SK-N-MC (cell line): ENCODE data around the gene HRG.

Source experiments
- DNase-seq: peaks from one replicate; pipeline ENCODE4 v3.0.0-alpha.2; 2011; ENCODE audit warnings: low read depth, low spot score
- H3K27ac ChIP-seq: fragments of 200-600 bp; sonication (generic); 2 replicates; pipeline ENCODE4 v1.5.1; 2016; ENCODE audit warnings: mixed run types
- H3K36me3 ChIP-seq: fragments of 200-600 bp; sonication (generic); 2 replicates; pipeline ENCODE4 v1.6.1; 2017; ENCODE audit warnings: antibody characterized with exemption, low read length, mixed read lengths; ENCODE audit not compliant: insufficient read depth
- H3K4me3 ChIP-seq: fragments of 200-600 bp; sonication (generic); 2 replicates; pipeline ENCODE4 v1.5.1; 2016
- H3K9ac ChIP-seq: fragments of 200-600 bp; sonication (generic); 2 replicates; pipeline ENCODE4 v1.8.0; 2017; ENCODE audit warnings: mixed run types, mixed read lengths; ENCODE audit not compliant: insufficient read length
- H3K9me3 ChIP-seq: fragments of 200-600 bp; sonication (generic); 2 replicates; pipeline ENCODE4 v1.6.1; 2017; ENCODE audit warnings: low read depth, mild to moderate bottlenecking, antibody characterized with exemption, low read length, moderate library complexity, mixed read lengths
- EZH2 ChIP-seq: fragments of 200-600 bp; sonication (generic); IDR thresholded peaks from one replicate; pipeline ENCODE4 v1.6.1; 2017; ENCODE audit warnings: antibody characterized with exemption
- FOXP2 ChIP-seq: optimal IDR thresholded peaks from 2 replicates; pipeline ENCODE3; 2011; ENCODE audit warnings: mild to moderate bottlenecking, moderate library complexity; ENCODE audit not compliant: insufficient read depth; ENCODE audit errors: extremely low read length, control extremely low read depth
- POLR2AphosphoS5 ChIP-seq: IDR thresholded peaks from 2 replicates; pipeline ENCODE4 v1.6.1; 2012; ENCODE audit warnings: mild to moderate bottlenecking, low read depth, low read length, borderline replicate concordance

The HRG gene

DNA sequence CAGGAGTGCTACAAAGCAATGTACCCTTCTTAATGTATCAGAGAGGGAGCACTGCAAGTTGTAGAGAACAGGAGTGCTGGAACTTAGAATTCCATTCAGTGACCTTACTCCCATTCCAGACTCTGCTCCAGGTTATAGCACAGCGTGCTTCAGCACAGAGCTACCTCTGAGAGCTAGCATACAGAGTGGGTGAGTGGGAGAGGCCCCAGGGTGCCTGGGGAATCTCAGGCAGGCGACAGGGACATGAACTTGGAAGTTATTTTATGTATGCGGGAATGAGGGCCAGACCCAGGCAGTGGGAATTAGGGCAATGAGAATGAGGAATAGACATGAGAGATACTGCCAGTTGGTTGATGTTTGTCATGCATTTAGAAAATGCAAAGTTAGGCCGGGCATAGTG lies 47.7 kb downstream of the HRG start:
- Histone ChIP-seq H3K4me3 (no peak overlapping the region), H3K36me3 (no peaks in the 10 kb centered on the region), H3K9me3 (no peaks in the 10 kb centered on the region), H3K9ac (no peak overlapping the region), H3K27ac (no peak overlapping the region)
- DNase-seq, result no peak
- no peak for TF ChIP-seq FOXP2
- TF ChIP-seq POLR2AphosphoS5, result no peak
- TF ChIP-seq EZH2, result no peak

DNA sequence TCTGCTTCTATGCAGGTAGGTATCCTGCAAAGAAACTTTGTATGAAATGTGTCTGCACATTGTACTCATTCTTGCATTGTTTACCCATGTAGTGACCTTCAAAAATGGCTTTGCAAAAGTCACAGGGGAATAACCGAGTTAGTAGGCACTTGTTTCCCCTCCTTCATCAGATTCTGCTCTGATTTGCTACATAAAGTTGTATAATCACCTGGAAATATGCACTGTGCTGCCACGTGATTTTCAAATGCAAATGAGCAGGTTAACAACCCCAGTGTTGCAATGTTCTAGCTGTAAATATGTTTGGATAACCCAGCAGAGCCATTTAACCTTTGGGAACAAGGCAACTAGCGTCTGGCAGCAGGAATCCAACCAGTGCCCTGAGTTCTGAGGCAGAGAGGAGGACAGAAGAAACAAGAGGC lies 51.2 kb downstream of the HRG start, which contains the start of gene KNG1:
Gene KNG1, plus strand, starts transcription at position 321 of the 419 bp plus-strand sequence. CDS start 184 bp downstream, outside the sequence.
- H3K27ac ChIP-seq, result no peak within 1 kb of the TSS
- H3K9me3 ChIP-seq, result no peaks in the 10 kb centered on the region
- no peaks in the 10 kb centered on the region for H3K36me3 ChIP-seq
- H3K4me3 ChIP-seq, result no peak within 1 kb of the TSS
- no peak for DNase-seq
- H3K9ac ChIP-seq, result no peak within 1 kb of the TSS
- no peak for TF ChIP-seq FOXP2
- TF ChIP-seq POLR2AphosphoS5, result no peak
- no peak for TF ChIP-seq EZH2

DNA sequence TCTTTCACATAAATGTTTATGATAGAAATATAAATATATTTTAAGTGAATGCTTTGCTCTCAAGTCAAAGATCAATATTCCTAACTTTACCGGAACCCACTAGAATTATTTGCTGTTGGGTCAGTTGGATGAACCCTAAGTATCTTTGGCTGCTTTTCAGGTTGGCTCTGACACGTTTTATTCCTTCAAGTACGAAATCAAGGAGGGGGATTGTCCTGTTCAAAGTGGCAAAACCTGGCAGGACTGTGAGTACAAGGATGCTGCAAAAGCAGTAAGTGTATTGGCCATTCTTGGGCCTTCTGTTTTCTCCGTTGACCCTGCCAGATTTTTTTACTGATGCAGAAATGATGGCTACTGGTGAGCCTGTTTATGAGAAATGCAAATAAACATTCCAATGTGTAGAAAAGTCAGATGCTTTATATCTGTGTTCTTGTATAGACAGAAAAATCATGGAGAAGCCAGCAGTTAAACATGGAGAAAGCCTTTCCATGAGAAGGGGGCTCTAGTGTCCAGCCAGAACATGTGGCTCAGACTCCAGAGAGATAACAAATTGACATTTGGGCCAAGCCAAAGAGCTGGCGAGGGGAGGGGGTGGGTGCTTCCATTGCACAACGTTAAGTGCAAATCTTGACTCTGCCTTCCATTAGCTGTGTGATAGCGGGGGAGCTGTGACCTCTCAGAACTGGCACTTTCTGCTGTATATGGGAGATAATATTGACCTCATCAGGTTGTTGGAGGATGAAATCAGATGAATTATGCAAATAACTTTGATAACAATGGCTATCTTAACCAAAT lies 54.3 kb downstream of the HRG start:
- Histone ChIP-seq H3K27ac (no peak overlapping the region), H3K4me3 (no peak overlapping the region), H3K9me3 (no peaks in the 10 kb centered on the region), H3K9ac (no peak overlapping the region), H3K36me3 (no peaks in the 10 kb centered on the region)
- TF ChIP-seq EZH2 (no peak), FOXP2 (no peak), POLR2AphosphoS5 (no peak)
- no peak for DNase-seq

DNA sequence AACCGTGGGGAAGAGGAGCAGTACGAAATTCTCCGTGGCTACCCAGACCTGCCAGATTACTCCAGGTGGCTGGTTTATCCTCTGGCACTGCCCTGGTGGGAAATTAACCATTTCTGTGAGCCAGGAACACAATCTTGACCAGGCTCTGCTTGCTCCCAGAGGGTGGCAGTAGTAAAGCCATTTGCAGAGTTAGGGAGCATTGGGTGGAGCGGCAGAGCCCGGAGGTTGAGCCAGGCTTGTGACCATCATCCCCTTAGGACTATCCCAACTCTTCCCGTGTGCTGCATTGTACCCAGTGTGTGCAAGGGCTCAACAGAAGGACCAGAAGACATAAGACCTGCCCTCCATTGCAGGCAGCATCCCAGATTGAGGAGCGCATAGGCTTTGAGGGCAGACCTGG lies 56.6 kb downstream of the HRG start:
- Histone ChIP-seq H3K4me3 (no peak overlapping the region), H3K27ac (no peak overlapping the region), H3K9me3 (no peaks in the 10 kb centered on the region), H3K36me3 (no peaks in the 10 kb centered on the region), H3K9ac (no peak overlapping the region)
- no peak for DNase-seq
- TF ChIP-seq FOXP2 (no peak), EZH2 (no peak), POLR2AphosphoS5 (no peak)

DNA sequence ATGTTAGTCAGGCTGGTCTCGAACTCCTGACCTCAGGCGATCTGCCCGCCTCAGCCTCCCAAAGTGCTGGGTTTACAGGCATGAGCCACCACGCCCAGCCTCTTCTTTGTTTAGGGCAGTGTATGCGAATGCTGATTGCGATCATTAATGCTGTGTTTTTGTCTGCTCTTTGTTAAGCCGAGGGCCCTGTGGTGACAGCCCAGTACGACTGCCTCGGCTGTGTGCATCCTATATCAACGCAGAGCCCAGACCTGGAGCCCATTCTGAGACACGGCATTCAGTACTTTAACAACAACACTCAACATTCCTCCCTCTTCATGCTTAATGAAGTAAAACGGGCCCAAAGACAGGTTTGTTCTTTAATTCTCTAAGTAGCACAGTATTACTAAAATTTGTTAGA lies 59.1 kb downstream of the HRG start:
- no peak for DNase-seq
- H3K36me3 ChIP-seq, result no peaks in the 10 kb centered on the region
- no peak overlapping the region for H3K27ac ChIP-seq
- H3K9ac ChIP-seq, result no peak overlapping the region
- no peaks in the 10 kb centered on the region for H3K9me3 ChIP-seq
- no peak overlapping the region for H3K4me3 ChIP-seq
- no peak for TF ChIP-seq EZH2
- TF ChIP-seq FOXP2, result no peak
- TF ChIP-seq POLR2AphosphoS5, result no peak
